ENCODE results near the gene HAGHL.
"Not testable (repeated sequence)": the region's sequence is repeated elsewhere in the genome, so short reads cannot be mapped to it uniquely, and the experiment has no call there.

HAGHL gene

GRCh38 chr16:750485-750884 is 23.6 kb downstream of the HAGHL start:
- Mint-ChIP-seq H3K27me3 (peaks cover 6% of the 10 kb centered on the region), H3K27ac (no peak overlapping the region), H3K36me3 (ENCODE audit: low read depth) (no peaks in the 10 kb centered on the region), H3K4me3 (no peak overlapping the region), H3K9me3 (no peaks in the 10 kb centered on the region), H3K4me1 (ENCODE audit: low read depth) (peaks cover 19% of the 10 kb centered on the region)
- intact Hi-C loops (cut with micrococcal nuclease): no loop called here

GRCh38 chr16:751152-752006 is 24.5 kb downstream of the HAGHL start:
- Mint-ChIP-seq H3K27ac (no peak overlapping the region), H3K4me3 (no peak overlapping the region), H3K27me3 (peaks cover 6% of the 10 kb centered on the region), H3K4me1 (ENCODE audit: low read depth) (peaks cover 19% of the 10 kb centered on the region), H3K9me3 (no peaks in the 10 kb centered on the region), H3K36me3 (ENCODE audit: low read depth) (no peaks in the 10 kb centered on the region)
- intact Hi-C loops (cut with micrococcal nuclease): no loop called here

GRCh38 chr16:752007-752312 is 25.1 kb downstream of the HAGHL start:
- intact Hi-C loops (cut with micrococcal nuclease): no loop called here
- H3K4me1 Mint-ChIP-seq (ENCODE audit: low read depth): peaks cover 25% of the 10 kb centered on the region
- H3K4me3 Mint-ChIP-seq: no peak overlapping the region
- H3K27ac Mint-ChIP-seq: no peak overlapping the region
- H3K36me3 Mint-ChIP-seq (ENCODE audit: low read depth): no peaks in the 10 kb centered on the region
- H3K27me3 Mint-ChIP-seq: peaks cover 6% of the 10 kb centered on the region
- no peaks in the 10 kb centered on the region for H3K9me3 Mint-ChIP-seq

GRCh38 chr16:754121-754607 is 27.3 kb downstream of the HAGHL start:
- Mint-ChIP-seq H3K27ac (peak overlapping the region; percentile 45), H3K4me1 (ENCODE audit: low read depth) (peaks cover 37% of the 10 kb centered on the region)
- intact Hi-C loops (cut with micrococcal nuclease): not testable (repeated sequence)

GRCh38 chr16:754656-755055 is 27.8 kb downstream of the HAGHL start:
- H3K27me3 Mint-ChIP-seq: peaks cover 6% of the 10 kb centered on the region
- peak overlapping the region; percentile 17 for H3K4me3 Mint-ChIP-seq
- H3K27ac Mint-ChIP-seq: peak overlapping the region; percentile 45
- intact Hi-C loops (cut with micrococcal nuclease): no loop called here
- H3K4me1 Mint-ChIP-seq (ENCODE audit: low read depth): peaks cover 37% of the 10 kb centered on the region
- no peaks in the 10 kb centered on the region for H3K36me3 Mint-ChIP-seq (ENCODE audit: low read depth)
- no peaks in the 10 kb centered on the region for H3K9me3 Mint-ChIP-seq

More at GRCh38 chr16:754121-754607, 27.3 kb downstream of the HAGHL start:
- not testable (repeated sequence) for H3K4me3 Mint-ChIP-seq; H3K27me3 Mint-ChIP-seq; H3K36me3 Mint-ChIP-seq (ENCODE audit: low read depth); H3K9me3 Mint-ChIP-seq

GRCh38 chr16:756428-756827 is 29.5 kb downstream of the HAGHL start:
- Mint-ChIP-seq H3K4me1 (ENCODE audit: low read depth) (peaks cover 37% of the 10 kb centered on the region), H3K27me3 (peaks cover 6% of the 10 kb centered on the region)

GRCh38 chr16:759110-759910 is 32.4 kb downstream of the HAGHL start:
- intact Hi-C loops (cut with micrococcal nuclease): no loop called here
- Mint-ChIP-seq H3K27ac (no peak overlapping the region), H3K9me3 (no peaks in the 10 kb centered on the region), H3K36me3 (ENCODE audit: low read depth) (no peaks in the 10 kb centered on the region), H3K4me3 (no peak overlapping the region), H3K27me3 (no peaks in the 10 kb centered on the region), H3K4me1 (ENCODE audit: low read depth) (peaks cover 27% of the 10 kb centered on the region)

More at GRCh38 chr16:756428-756827, 29.5 kb downstream of the HAGHL start:
- no peak overlapping the region for H3K4me3 Mint-ChIP-seq
- no peaks in the 10 kb centered on the region for H3K36me3 Mint-ChIP-seq (ENCODE audit: low read depth)
- intact Hi-C loops (cut with micrococcal nuclease): no loop called here
- no peak overlapping the region for H3K27ac Mint-ChIP-seq
- H3K9me3 Mint-ChIP-seq: no peaks in the 10 kb centered on the region

GRCh38 chr16:760065-760464 is 33.2 kb downstream of the HAGHL start:
- no peak overlapping the region for H3K4me3 Mint-ChIP-seq
- H3K36me3 Mint-ChIP-seq (ENCODE audit: low read depth): no peaks in the 10 kb centered on the region
- H3K4me1 Mint-ChIP-seq (ENCODE audit: low read depth): peaks cover 20% of the 10 kb centered on the region
- H3K27ac Mint-ChIP-seq: no peak overlapping the region
- intact Hi-C loops (cut with micrococcal nuclease): no loop called here
- no peaks in the 10 kb centered on the region for H3K27me3 Mint-ChIP-seq
- H3K9me3 Mint-ChIP-seq: no peaks in the 10 kb centered on the region

GRCh38 chr16:760545-761343 is 33.8 kb downstream of the HAGHL start, which contains the start of gene MSLN:
TSS of gene MSLN (plus strand) at chr16:760734. CDS start at chr16:762681, 1,947 bp downstream.
- H3K4me1 Mint-ChIP-seq (ENCODE audit: low read depth): peaks cover 19% of the 10 kb centered on the region
- no peak within 1 kb of the TSS for H3K4me3 Mint-ChIP-seq
- intact Hi-C loops (cut with micrococcal nuclease): no loop called here
- H3K27ac Mint-ChIP-seq: no peak within 1 kb of the TSS
- H3K27me3 Mint-ChIP-seq: no peaks in the 10 kb centered on the region
- H3K36me3 Mint-ChIP-seq (ENCODE audit: low read depth): no peaks in the 10 kb centered on the region
- H3K9me3 Mint-ChIP-seq: no peaks in the 10 kb centered on the region

GRCh38 chr16:761625-762513 is 35.0 kb downstream of the HAGHL start:
- no peaks in the 10 kb centered on the region for H3K9me3 Mint-ChIP-seq
- H3K27ac Mint-ChIP-seq: no peak overlapping the region
- H3K36me3 Mint-ChIP-seq (ENCODE audit: low read depth): no peaks in the 10 kb centered on the region
- H3K27me3 Mint-ChIP-seq: peaks cover 1% of the 10 kb centered on the region
- H3K4me3 Mint-ChIP-seq: no peak overlapping the region
- intact Hi-C loops (cut with micrococcal nuclease): no loop called here
- peaks cover 13% of the 10 kb centered on the region for H3K4me1 Mint-ChIP-seq (ENCODE audit: low read depth)

GRCh38 chr16:762595-763268 is 35.8 kb downstream of the HAGHL start:
- Mint-ChIP-seq H3K4me1 (ENCODE audit: low read depth) (peaks cover 5% of the 10 kb centered on the region), H3K36me3 (ENCODE audit: low read depth) (no peaks in the 10 kb centered on the region), H3K4me3 (no peak overlapping the region), H3K27me3 (peaks cover 3% of the 10 kb centered on the region), H3K27ac (no peak overlapping the region), H3K9me3 (no peaks in the 10 kb centered on the region)
- intact Hi-C loops (cut with micrococcal nuclease): no loop called here

GRCh38 chr16:763369-764183 is 36.7 kb downstream of the HAGHL start:
- intact Hi-C loops (cut with micrococcal nuclease): no loop called here
- H3K27me3 Mint-ChIP-seq: peaks cover 8% of the 10 kb centered on the region
- H3K4me1 Mint-ChIP-seq (ENCODE audit: low read depth): no peaks in the 10 kb centered on the region
- H3K4me3 Mint-ChIP-seq: no peak overlapping the region
- no peak overlapping the region for H3K27ac Mint-ChIP-seq
- no peaks in the 10 kb centered on the region for H3K36me3 Mint-ChIP-seq (ENCODE audit: low read depth)
- no peaks in the 10 kb centered on the region for H3K9me3 Mint-ChIP-seq
